GM19468 (cell line): ENCODE data around the gene MRPL4.

Source experiments
- ATAC-seq: cut with Tn5 transposase; IDR thresholded peaks from one replicate; pipeline ENCODE4 v1.9.1; 2021; ENCODE audit warnings: mild to moderate bottlenecking, moderate library complexity, moderate number of reproducible peaks; ENCODE audit not compliant: unreplicated experiment; ENCODE audit errors: extremely low read depth

MRPL4 gene

GRCh38 chr19:10305139-10305806, 53.3 kb downstream of the MRPL4 start:
- ATAC-seq: no peak

- ATAC-seq: no peak
Observed at GRCh38 chr19:10306327-10306726, 54.3 kb downstream of the MRPL4 start.

GRCh38 chr19:10309423-10309822, 57.4 kb downstream of the MRPL4 start, which contains the start of gene ZGLP1:
Gene ZGLP1, minus strand, starts transcription at chr19:10309815.
- no peak for ATAC-seq
